ENCODE measurements around the gene CCL24. TPM values are rescaled to one million over a fixed set of nuclear protein-coding genes. Genes with fewer than 3 reads are reported as not detected.

Gene CCL24
- total RNA-seq, 1 donor from 2014 or later: not detected

DNA sequence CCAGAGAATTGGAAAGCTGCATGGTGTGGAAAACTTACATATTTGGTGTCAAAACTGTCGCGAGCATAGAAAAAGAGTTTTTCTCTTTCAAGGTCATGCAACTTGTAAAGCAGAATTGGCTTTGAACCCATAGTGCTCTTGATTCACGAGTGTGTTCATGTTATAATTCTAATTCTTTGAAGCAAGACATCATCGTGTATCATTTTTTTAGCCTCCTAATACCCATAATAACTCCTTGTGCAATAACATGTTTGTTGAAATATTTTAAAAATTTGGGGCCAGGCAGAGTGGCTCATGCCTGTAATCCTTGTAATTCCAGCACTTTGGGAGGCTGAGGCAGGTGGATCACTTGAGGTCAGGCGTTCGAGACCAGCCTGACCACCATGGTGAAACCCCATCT lies 4.2 kb downstream of the CCL24 start:
- TF ChIP-seq, protein P1, sequence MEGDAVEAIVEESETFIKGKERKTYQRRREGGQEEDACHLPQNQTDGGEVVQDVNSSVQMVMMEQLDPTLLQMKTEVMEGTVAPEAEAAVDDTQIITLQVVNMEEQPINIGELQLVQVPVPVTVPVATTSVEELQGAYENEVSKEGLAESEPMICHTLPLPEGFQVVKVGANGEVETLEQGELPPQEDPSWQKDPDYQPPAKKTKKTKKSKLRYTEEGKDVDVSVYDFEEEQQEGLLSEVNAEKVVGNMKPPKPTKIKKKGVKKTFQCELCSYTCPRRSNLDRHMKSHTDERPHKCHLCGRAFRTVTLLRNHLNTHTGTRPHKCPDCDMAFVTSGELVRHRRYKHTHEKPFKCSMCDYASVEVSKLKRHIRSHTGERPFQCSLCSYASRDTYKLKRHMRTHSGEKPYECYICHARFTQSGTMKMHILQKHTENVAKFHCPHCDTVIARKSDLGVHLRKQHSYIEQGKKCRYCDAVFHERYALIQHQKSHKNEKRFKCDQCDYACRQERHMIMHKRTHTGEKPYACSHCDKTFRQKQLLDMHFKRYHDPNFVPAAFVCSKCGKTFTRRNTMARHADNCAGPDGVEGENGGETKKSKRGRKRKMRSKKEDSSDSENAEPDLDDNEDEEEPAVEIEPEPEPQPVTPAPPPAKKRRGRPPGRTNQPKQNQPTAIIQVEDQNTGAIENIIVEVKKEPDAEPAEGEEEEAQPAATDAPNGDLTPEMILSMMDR (conservative IDR thresholded peaks at IDR 0.05): no peak
- Mint-ChIP-seq H3K4me1 (no peaks in the 10 kb centered on the region), H3K27me3 (ENCODE audit: low read depth) (peaks cover 2% of the 10 kb centered on the region), H3K36me3 (ENCODE audit: low read depth) (peaks cover 6% of the 10 kb centered on the region), H3K9me3 (peaks cover 6% of the 10 kb centered on the region), H3K4me3 (no peak overlapping the region), H3K27ac (ENCODE audit: unreplicated experiment) (no peak overlapping the region)
- no peak for DNase-seq (ENCODE audit: low read depth, low spot score)

DNA sequence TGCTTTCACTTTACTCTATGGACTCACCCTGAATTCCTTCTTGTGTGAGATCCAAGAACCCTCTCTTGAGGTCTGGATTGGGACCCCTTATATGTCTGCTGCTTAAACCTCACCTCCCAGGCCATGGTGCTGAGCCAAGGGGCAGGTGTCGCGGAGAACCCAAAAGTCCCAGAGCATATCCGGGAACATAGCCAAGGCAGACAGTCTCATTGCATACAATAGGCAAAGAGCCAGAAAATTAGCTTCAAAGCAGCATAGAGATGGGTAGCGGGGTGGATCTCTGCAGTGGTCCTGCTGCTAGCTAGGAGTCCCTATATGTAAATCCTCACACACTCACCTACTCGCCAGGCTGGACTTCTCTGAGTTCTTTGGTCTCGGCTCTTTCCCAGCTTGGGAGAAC lies 5.5 kb downstream of the CCL24 start:
- H3K4me3 Mint-ChIP-seq: no peak overlapping the region

DNA sequence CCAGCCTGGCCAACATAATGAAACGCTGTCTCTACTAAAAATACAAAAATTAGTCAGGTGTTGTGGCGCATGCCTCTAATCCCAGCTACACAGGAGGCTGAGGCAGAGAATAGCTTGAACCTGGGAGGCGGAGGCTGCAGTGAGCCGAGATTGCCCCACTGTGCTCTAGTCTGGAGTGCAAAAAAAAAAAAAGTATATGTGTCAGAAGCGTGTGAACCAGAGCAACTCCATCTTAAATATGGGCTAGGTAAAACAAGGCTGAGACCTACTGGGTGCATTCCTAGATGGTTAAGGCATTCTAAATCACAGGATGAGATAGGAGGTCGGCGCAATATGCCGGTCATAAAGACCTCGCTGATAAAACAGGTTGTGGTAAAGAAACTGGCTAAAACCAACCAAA lies 6.2 kb downstream of the CCL24 start:
- TF ChIP-seq, protein P1 (conservative IDR thresholded peaks at IDR 0.05): no peak
- DNase-seq (ENCODE audit: low read depth, low spot score): no peak
- no peak overlapping the region for H3K4me3 Mint-ChIP-seq
- H3K4me1 Mint-ChIP-seq: no peaks in the 10 kb centered on the region
- H3K36me3 Mint-ChIP-seq (ENCODE audit: low read depth): peaks cover 8% of the 10 kb centered on the region
- no peaks in the 10 kb centered on the region for H3K27me3 Mint-ChIP-seq (ENCODE audit: low read depth)
- H3K9me3 Mint-ChIP-seq: peaks cover 6% of the 10 kb centered on the region
- no peak overlapping the region for H3K27ac Mint-ChIP-seq (ENCODE audit: unreplicated experiment)

More for the DNA sequence above, 5.5 kb downstream of the CCL24 start:
- Mint-ChIP-seq H3K36me3 (ENCODE audit: low read depth) (peaks cover 8% of the 10 kb centered on the region), H3K9me3 (peaks cover 6% of the 10 kb centered on the region), H3K27ac (ENCODE audit: unreplicated experiment) (no peak overlapping the region), H3K4me1 (no peaks in the 10 kb centered on the region), H3K27me3 (ENCODE audit: low read depth) (no peaks in the 10 kb centered on the region)
- TF ChIP-seq, protein P1 (conservative IDR thresholded peaks at IDR 0.05): no peak
- DNase-seq (ENCODE audit: low read depth, low spot score): no peak

DNA sequence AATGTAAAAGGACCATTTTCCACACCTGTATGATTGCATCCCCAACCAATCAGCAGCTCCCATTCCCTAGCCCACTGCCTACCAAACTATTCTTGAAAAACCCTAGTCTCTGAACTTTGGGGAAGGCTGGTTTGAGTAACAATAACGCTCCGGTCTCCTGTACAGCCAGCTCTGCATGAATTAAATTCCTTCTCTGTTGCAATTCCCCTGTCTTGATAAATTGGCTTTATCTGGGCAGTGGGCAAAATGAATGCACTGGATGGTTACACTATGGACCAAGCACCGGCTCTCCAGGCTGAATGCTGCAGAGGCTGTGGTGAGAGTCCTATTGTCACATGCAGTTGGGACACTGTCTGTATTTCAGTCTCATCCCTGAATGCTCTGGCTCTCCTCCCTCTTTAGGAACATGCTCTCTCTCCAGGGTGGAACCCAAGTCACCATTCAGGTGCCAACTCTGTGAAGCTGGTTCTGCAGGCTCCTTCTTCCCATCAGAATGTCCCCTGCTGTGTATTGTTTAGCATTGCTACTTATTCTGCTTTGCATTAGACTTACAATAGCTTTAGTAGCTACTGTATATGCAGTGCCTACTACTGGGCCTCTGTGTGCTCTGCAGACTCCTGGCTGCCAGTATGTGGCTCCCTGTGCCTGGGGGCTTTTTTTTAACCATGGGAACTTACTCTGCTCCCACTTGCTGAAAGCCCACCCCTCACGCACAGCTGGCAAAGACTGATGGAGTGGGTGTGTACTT lies 6.9 kb downstream of the CCL24 start:
- Mint-ChIP-seq H3K36me3 (ENCODE audit: low read depth) (peaks cover 8% of the 10 kb centered on the region), H3K4me1 (no peaks in the 10 kb centered on the region), H3K27me3 (ENCODE audit: low read depth) (no peaks in the 10 kb centered on the region), H3K27ac (ENCODE audit: unreplicated experiment) (no peak overlapping the region), H3K4me3 (no peak overlapping the region), H3K9me3 (peaks cover 6% of the 10 kb centered on the region)
- TF ChIP-seq, protein P1 (conservative IDR thresholded peaks at IDR 0.05): no peak
- DNase-seq (ENCODE audit: low read depth, low spot score): no peak

DNA sequence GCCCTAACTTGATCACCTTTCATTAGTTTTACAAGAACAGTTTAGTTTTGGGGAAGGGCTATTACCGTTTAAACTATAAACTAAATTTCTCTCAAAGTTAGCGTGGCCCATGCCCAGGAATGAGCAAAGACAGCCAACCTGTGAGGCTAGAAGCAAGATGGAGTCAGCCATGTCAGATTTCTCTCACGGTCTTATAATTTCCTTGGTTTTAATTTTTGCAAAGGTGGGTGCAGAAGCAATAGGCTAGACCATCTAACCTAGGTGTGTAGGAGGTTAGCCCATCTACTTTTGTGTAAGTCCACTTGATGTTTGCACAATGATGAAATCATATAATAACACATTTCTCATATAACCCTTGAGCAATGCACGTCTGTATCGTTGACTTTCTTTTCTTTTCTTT lies 8.9 kb downstream of the CCL24 start:
- TF ChIP-seq, protein P1 (conservative IDR thresholded peaks at IDR 0.05): no peak
- Mint-ChIP-seq H3K27me3 (ENCODE audit: low read depth) (no peaks in the 10 kb centered on the region), H3K36me3 (ENCODE audit: low read depth) (peaks cover 8% of the 10 kb centered on the region)

More for the DNA sequence above, 8.9 kb downstream of the CCL24 start:
- Mint-ChIP-seq H3K4me3 (no peak overlapping the region), H3K9me3 (peaks cover 6% of the 10 kb centered on the region), H3K27ac (ENCODE audit: unreplicated experiment) (no peak overlapping the region), H3K4me1 (no peaks in the 10 kb centered on the region)
- no peak for DNase-seq (ENCODE audit: low read depth, low spot score)
